ENCODE measurements around the gene WAS.
"Not testable (repeated sequence)": the region's sequence is repeated elsewhere in the genome, so short reads cannot be mapped to it uniquely, and the experiment has no call there.

WAS gene

GRCh38 chrX:48683411-48683982 lies at the start of gene WAS:
TSS of gene WAS (plus strand) at chrX:48683799. CDS start at chrX:48683854, 55 bp downstream.
- TF ChIP-seq, protein P1, sequence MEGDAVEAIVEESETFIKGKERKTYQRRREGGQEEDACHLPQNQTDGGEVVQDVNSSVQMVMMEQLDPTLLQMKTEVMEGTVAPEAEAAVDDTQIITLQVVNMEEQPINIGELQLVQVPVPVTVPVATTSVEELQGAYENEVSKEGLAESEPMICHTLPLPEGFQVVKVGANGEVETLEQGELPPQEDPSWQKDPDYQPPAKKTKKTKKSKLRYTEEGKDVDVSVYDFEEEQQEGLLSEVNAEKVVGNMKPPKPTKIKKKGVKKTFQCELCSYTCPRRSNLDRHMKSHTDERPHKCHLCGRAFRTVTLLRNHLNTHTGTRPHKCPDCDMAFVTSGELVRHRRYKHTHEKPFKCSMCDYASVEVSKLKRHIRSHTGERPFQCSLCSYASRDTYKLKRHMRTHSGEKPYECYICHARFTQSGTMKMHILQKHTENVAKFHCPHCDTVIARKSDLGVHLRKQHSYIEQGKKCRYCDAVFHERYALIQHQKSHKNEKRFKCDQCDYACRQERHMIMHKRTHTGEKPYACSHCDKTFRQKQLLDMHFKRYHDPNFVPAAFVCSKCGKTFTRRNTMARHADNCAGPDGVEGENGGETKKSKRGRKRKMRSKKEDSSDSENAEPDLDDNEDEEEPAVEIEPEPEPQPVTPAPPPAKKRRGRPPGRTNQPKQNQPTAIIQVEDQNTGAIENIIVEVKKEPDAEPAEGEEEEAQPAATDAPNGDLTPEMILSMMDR (IDR thresholded peaks at IDR 0.05; ENCODE audit: low read depth, low read length), result no peak
- H3K4me3 ChIP-seq (ENCODE audit: low read depth, low read length), result no peak within 1 kb of the TSS

GRCh38 chrX:48636301-48636700 lies 47.3 kb upstream of the WAS start:
- H3K4me3 ChIP-seq (ENCODE audit: low read depth, low read length), result no peak overlapping the region
- TF ChIP-seq, protein P1 (IDR thresholded peaks at IDR 0.05; ENCODE audit: low read depth, low read length), result no peak

- TF ChIP-seq, protein P1 (IDR thresholded peaks at IDR 0.05; ENCODE audit: low read depth, low read length), result no peak
- H3K4me3 ChIP-seq (ENCODE audit: low read depth, low read length), result no peak overlapping the region
Observed at GRCh38 chrX:48636776-48637175, 46.8 kb upstream of the WAS start.

DNA sequence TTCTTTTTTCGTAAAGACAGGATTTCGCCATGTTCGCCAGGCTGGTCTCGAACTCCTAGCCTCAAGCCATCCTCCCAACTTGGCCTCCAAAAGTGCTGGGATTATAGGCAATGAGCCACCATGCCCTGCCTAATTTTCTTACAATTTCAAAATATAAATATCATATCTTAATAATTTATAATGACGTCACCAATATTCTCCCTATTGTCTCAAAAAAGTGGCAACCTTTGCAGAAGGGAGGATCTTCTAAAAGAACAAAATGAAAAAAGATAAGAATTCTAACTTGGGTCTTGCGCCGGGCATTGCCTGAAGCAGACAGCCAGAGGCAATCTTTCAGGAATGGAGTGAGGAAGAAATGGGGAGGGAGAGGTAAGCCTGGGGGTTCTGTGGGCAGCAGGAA lies 37.9 kb upstream of the WAS start:
- no peak overlapping the region for H3K4me3 ChIP-seq (ENCODE audit: low read depth, low read length)
- TF ChIP-seq, protein P1 (IDR thresholded peaks at IDR 0.05; ENCODE audit: low read depth, low read length), result no peak

- TF ChIP-seq, protein P1 (IDR thresholded peaks at IDR 0.05; ENCODE audit: low read depth, low read length), result no peak
- H3K4me3 ChIP-seq (ENCODE audit: low read depth, low read length), result no peak overlapping the region
Observed at GRCh38 chrX:48648336-48648751, 35.3 kb upstream of the WAS start.

DNA sequence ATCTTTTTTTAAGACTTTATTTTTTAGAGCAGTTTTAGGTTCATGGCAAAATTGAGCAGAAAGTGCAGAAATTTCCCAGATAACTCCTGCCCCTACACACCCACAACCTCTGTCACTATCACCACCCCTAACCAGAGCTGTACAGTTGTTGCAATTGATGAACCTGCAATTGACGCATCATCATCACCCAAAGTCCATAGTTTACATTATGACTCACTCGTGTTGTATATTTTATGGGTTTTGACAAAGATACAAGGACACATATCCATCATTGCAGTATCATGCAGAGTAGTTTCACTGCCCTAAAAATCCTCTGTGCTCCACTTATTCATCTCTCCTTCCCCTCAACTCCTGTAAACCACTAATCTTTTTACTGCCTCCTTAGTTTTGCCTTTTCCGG lies 34.5 kb upstream of the WAS start:
- no peak overlapping the region for H3K4me3 ChIP-seq (ENCODE audit: low read depth, low read length)
- TF ChIP-seq, protein P1 (IDR thresholded peaks at IDR 0.05; ENCODE audit: low read depth, low read length), result no peak

- not testable (repeated sequence) for H3K4me3 ChIP-seq (ENCODE audit: low read depth, low read length)
Observed at GRCh38 chrX:48652055-48652579, 31.5 kb upstream of the WAS start.

- H3K4me3 ChIP-seq (ENCODE audit: low read depth, low read length), result not testable (repeated sequence)
Observed at GRCh38 chrX:48654746-48655145, 28.9 kb upstream of the WAS start.

- H3K4me3 ChIP-seq (ENCODE audit: low read depth, low read length), result not testable (repeated sequence)
Observed at GRCh38 chrX:48659686-48660085, 23.9 kb upstream of the WAS start.
